ENCODE data around the gene CHRNB2. TPM values are rescaled to one million over a fixed set of nuclear protein-coding genes. Genes with fewer than 3 reads are reported as not detected.
A peak's percentile ranks its signal among the peaks of the same experiment; 100 is the strongest.

The CHRNB2 gene
- total RNA-seq, 1 donor: under 0.01 TPM

GRCh38 chr1:154575951-154576566 lies 8.5 kb downstream of the CHRNB2 start:
- Histone ChIP-seq H3K9me3 (ENCODE audit: low read depth, low read length) (no peaks in the 10 kb centered on the region), H3K27me3 (ENCODE audit: insufficient read depth, low read length) (no peaks in the 10 kb centered on the region), H3K4me3 (ENCODE audit: insufficient read depth, low read length) (no peak overlapping the region), H3K79me2 (ENCODE audit: insufficient read depth, low read length) (no peaks in the 10 kb centered on the region), H3K4me2 (ENCODE audit: insufficient read depth, low read length) (no peak overlapping the region), H4K20me1 (ENCODE audit: insufficient read depth, low read length) (peaks cover 8% of the 10 kb centered on the region), H3K27ac (ENCODE audit: low read depth, low read length) (no peak overlapping the region), H3K36me3 (ENCODE audit: insufficient read depth, low read length) (peaks cover 28% of the 10 kb centered on the region), H3K4me1 (ENCODE audit: insufficient read depth, low read length) (no peaks in the 10 kb centered on the region), H2AFZ (ENCODE audit: low read length) (no peak overlapping the region)
- no peak for TF ChIP-seq CTCF (IDR thresholded peaks at IDR 0.05; ENCODE audit: extremely low read depth, low read depth, low read length)
- no peak for DNase-seq (ENCODE audit: insufficient read length, low spot score, missing footprints)

GRCh38 chr1:154577346-154578057 lies 9.9 kb downstream of the CHRNB2 start:
- no peaks in the 10 kb centered on the region for H3K9me3 ChIP-seq (ENCODE audit: low read depth, low read length)
- peaks cover 10% of the 10 kb centered on the region for H4K20me1 ChIP-seq (ENCODE audit: insufficient read depth, low read length)
- peaks cover 40% of the 10 kb centered on the region for H3K36me3 ChIP-seq (ENCODE audit: insufficient read depth, low read length)
- H3K4me1 ChIP-seq (ENCODE audit: insufficient read depth, low read length): no peaks in the 10 kb centered on the region
- H3K27me3 ChIP-seq (ENCODE audit: insufficient read depth, low read length): no peaks in the 10 kb centered on the region
- peak; percentile 27 for DNase-seq (ENCODE audit: insufficient read length, low spot score, missing footprints)
- no peak overlapping the region for H2AFZ ChIP-seq (ENCODE audit: low read length)
- TF ChIP-seq CTCF (IDR thresholded peaks at IDR 0.05; ENCODE audit: extremely low read depth, low read depth, low read length): no peak
- no peaks in the 10 kb centered on the region for H3K79me2 ChIP-seq (ENCODE audit: insufficient read depth, low read length)
- no peak overlapping the region for H3K4me2 ChIP-seq (ENCODE audit: insufficient read depth, low read length)
- no peak overlapping the region for H3K27ac ChIP-seq (ENCODE audit: low read depth, low read length)
- H3K4me3 ChIP-seq (ENCODE audit: insufficient read depth, low read length): no peak overlapping the region

- Histone ChIP-seq H3K4me2 (ENCODE audit: insufficient read depth, low read length) (no peak overlapping the region), H3K9me3 (ENCODE audit: low read depth, low read length) (no peaks in the 10 kb centered on the region), H3K27me3 (ENCODE audit: insufficient read depth, low read length) (no peaks in the 10 kb centered on the region), H3K27ac (ENCODE audit: low read depth, low read length) (no peak overlapping the region), H3K4me3 (ENCODE audit: insufficient read depth, low read length) (no peak overlapping the region), H3K79me2 (ENCODE audit: insufficient read depth, low read length) (no peaks in the 10 kb centered on the region), H4K20me1 (ENCODE audit: insufficient read depth, low read length) (peaks cover 12% of the 10 kb centered on the region), H3K36me3 (ENCODE audit: insufficient read depth, low read length) (peaks cover 45% of the 10 kb centered on the region), H2AFZ (ENCODE audit: low read length) (no peak overlapping the region), H3K4me1 (ENCODE audit: insufficient read depth, low read length) (no peaks in the 10 kb centered on the region)
- TF ChIP-seq CTCF (IDR thresholded peaks at IDR 0.05; ENCODE audit: extremely low read depth, low read depth, low read length): no peak
- DNase-seq (ENCODE audit: insufficient read length, low spot score, missing footprints): no peak
Measured at GRCh38 chr1:154578058-154578418, 10.5 kb downstream of the CHRNB2 start.

- no peaks in the 10 kb centered on the region for H3K27me3 ChIP-seq (ENCODE audit: insufficient read depth, low read length)
- no peaks in the 10 kb centered on the region for H3K79me2 ChIP-seq (ENCODE audit: insufficient read depth, low read length)
- H3K4me1 ChIP-seq (ENCODE audit: insufficient read depth, low read length): no peaks in the 10 kb centered on the region
- no peak overlapping the region for H3K4me2 ChIP-seq (ENCODE audit: insufficient read depth, low read length)
- H4K20me1 ChIP-seq (ENCODE audit: insufficient read depth, low read length): peaks cover 12% of the 10 kb centered on the region
- peaks cover 57% of the 10 kb centered on the region for H3K36me3 ChIP-seq (ENCODE audit: insufficient read depth, low read length)
- no peak for TF ChIP-seq CTCF (IDR thresholded peaks at IDR 0.05; ENCODE audit: extremely low read depth, low read depth, low read length)
- no peak for DNase-seq (ENCODE audit: insufficient read length, low spot score, missing footprints)
- H3K9me3 ChIP-seq (ENCODE audit: low read depth, low read length): no peaks in the 10 kb centered on the region
- H3K27ac ChIP-seq (ENCODE audit: low read depth, low read length): no peak overlapping the region
- no peak overlapping the region for H3K4me3 ChIP-seq (ENCODE audit: insufficient read depth, low read length)
- no peak overlapping the region for H2AFZ ChIP-seq (ENCODE audit: low read length)
Measured at GRCh38 chr1:154579374-154579773, 11.8 kb downstream of the CHRNB2 start.

All from osteoblast (primary cell).